Lower lobe of right lung (tissue), 2 donors: ENCODE results near the gene TMEM43. TPM values are rescaled to one million over a fixed set of nuclear protein-coding genes. Genes with fewer than 3 reads are reported as not detected.

Experiments used
- ATAC-seq, 2 donors: fragments of 200-7000 bp; cut with Tn5 transposase; one replicate each; pipeline ENCODE4 v1.9.1; 2020 to 2022; ENCODE audit warnings: mild to moderate bottlenecking in 2 of 2, moderate library complexity in 2 of 2
- DNase-seq: peaks from one replicate; pipeline ENCODE4 v3.0.0-alpha.2; 2020
- H3K27ac ChIP-seq: fragments of 200-600 bp; one replicate; pipeline ENCODE4 v1.8.0; 2022
- H3K27me3 ChIP-seq: fragments of 200-600 bp; one replicate; pipeline ENCODE4 v1.8.0; 2022; ENCODE audit warnings: low read depth
- H3K36me3 ChIP-seq: fragments of 200-600 bp; one replicate; pipeline ENCODE4 v1.8.0; 2022; ENCODE audit warnings: mild to moderate bottlenecking
- H3K4me1 ChIP-seq: fragments of 200-600 bp; one replicate; pipeline ENCODE4 v1.8.0; 2022
- H3K4me3 ChIP-seq: fragments of 200-600 bp; one replicate; pipeline ENCODE4 v1.8.0; 2022; ENCODE audit warnings: mild to moderate bottlenecking
- H3K9me3 ChIP-seq: fragments of 200-600 bp; one replicate; pipeline ENCODE4 v1.8.0; 2022
- intact Hi-C: fragments of 100-400 bp; cut with DNase I; formaldehyde crosslinking; loops from one replicate; pipeline ENCODE4 v1.11.0; 2022
- total RNA-seq: library from RNA; stranded (reverse); fragmentation: NEBNext Ultra II Directional; extraction: Animal tissue kit (Norgen Biotek cat#: 25700); gene quantifications from one replicate; pipeline ENCODE4 v1.2.1, GENCODE V29; 2021
- TF ChIP-seq, protein P1 (sequence below): fragments of 200-600 bp; IDR thresholded peaks from one replicate; pipeline ENCODE4 v1.8.0; 2022; ENCODE audit warnings: antibody characterized with exemption, mild to moderate bottlenecking
- donor health status: DM: no; HTN: yes; CAD: no; lungs with severe emphysema.

TMEM43 gene
- total RNA-seq, 1 donor from 2014 or later: 73.7 TPM

DNA sequence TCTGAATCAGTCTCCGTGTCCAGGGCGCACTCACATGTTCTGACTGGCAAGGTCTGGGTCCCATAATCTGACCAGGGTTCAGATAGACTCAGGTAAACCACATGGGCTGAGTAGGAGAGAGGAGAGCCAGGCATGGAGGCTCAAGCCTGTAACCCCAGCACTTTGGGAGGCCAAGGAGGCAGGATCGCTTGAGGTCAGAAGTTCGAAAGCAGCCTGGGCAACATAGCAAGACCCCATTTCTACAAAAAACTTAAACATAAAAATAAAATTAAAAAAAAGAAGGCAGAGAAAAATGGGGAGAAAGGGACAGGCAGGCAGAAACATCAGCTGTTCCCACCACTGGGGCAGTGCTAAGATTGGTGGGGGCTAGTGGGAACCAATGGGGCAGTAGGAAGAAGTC, 5.4 kb downstream of the TMEM43 start:
- H3K36me3 ChIP-seq: peaks cover 79% of the 10 kb centered on the region
- H3K4me3 ChIP-seq: no peak overlapping the region
- intact Hi-C loops: no loop called here
- TF ChIP-seq, protein P1, sequence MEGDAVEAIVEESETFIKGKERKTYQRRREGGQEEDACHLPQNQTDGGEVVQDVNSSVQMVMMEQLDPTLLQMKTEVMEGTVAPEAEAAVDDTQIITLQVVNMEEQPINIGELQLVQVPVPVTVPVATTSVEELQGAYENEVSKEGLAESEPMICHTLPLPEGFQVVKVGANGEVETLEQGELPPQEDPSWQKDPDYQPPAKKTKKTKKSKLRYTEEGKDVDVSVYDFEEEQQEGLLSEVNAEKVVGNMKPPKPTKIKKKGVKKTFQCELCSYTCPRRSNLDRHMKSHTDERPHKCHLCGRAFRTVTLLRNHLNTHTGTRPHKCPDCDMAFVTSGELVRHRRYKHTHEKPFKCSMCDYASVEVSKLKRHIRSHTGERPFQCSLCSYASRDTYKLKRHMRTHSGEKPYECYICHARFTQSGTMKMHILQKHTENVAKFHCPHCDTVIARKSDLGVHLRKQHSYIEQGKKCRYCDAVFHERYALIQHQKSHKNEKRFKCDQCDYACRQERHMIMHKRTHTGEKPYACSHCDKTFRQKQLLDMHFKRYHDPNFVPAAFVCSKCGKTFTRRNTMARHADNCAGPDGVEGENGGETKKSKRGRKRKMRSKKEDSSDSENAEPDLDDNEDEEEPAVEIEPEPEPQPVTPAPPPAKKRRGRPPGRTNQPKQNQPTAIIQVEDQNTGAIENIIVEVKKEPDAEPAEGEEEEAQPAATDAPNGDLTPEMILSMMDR: no peak
- H3K27ac ChIP-seq: no peak overlapping the region
- H3K27me3 ChIP-seq: no peaks in the 10 kb centered on the region
- DNase-seq (no peak), ATAC-seq (no peak)
- no peaks in the 10 kb centered on the region for H3K9me3 ChIP-seq
- H3K4me1 ChIP-seq: peaks cover 31% of the 10 kb centered on the region

DNA sequence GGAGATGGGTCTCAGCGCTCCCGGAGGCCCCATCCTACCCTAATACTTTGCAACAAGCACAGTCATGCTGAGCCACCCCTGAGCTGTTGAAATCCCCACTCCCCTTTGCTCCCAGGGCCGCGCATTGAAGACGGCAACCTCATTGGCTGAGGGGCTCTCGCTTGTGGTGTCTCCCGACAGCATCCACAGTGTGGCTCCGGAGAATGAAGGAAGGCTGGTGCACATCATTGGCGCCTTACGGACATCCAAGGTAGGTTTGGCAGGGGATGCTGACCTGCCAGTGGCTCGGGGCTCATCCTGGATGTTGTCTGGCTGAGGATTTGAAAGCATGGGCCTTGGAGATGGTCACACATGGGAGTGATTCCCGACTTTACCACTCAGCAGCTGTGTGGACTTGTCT, 5.9 kb downstream of the TMEM43 start:
- peaks cover 83% of the 10 kb centered on the region for H3K36me3 ChIP-seq
- no peak for ATAC-seq

DNA sequence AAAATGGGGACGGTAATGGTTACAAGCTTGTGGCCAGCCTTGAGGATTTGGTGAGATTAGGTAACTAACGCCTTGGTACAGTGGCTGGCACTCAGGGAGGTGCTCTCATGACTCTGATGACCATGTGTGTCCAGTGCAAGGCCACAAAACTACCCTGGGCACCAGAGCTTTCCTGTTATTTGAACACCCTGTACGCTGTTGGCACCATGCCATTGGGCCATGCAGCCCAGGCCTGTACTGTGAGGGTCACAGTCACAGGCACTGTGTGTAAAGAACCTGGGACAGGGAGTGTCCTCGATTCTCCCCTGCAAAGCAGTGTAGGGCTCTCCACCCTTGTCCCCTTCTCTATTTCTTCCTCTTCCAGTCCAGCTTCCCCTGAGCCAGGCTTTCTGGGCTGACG, 6.3 kb downstream of the TMEM43 start:
- intact Hi-C loops: no loop called here
- Histone ChIP-seq H3K27me3 (no peaks in the 10 kb centered on the region), H3K36me3 (peaks cover 88% of the 10 kb centered on the region), H3K4me1 (peaks cover 25% of the 10 kb centered on the region), H3K9me3 (no peaks in the 10 kb centered on the region), H3K4me3 (no peak overlapping the region), H3K27ac (no peak overlapping the region)
- TF ChIP-seq, protein P1: no peak
- no peak for DNase-seq
- no peak for ATAC-seq

More for the DNA sequence above, 5.9 kb downstream of the TMEM43 start:
- intact Hi-C loops: no loop called here
- Histone ChIP-seq H3K9me3 (no peaks in the 10 kb centered on the region), H3K4me3 (no peak overlapping the region), H3K27ac (no peak overlapping the region), H3K27me3 (no peaks in the 10 kb centered on the region), H3K4me1 (peaks cover 29% of the 10 kb centered on the region)
- TF ChIP-seq, protein P1: no peak
- no peak for DNase-seq

DNA sequence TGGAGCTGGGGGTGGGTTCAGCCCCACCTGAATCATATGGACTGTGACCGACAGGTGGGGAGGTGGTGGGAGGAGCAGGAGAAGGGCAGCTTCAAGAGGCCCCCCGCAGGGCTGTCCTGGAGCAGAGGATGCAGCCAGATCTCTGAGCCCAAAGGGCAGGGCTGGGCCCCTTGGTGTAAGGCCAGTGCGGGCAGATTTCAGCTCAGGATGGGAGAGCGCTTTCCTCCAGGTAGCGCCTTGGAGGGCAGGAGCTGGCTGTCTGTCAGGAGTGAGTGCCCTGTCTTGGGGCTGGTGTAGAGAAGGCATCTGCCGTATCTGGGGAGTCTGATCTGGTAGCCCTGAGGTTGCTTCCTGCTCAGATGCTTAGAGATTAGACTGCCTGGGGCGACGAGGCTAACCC, 7.3 kb downstream of the TMEM43 start:
- Histone ChIP-seq H3K36me3 (peaks cover 98% of the 10 kb centered on the region), H3K9me3 (no peaks in the 10 kb centered on the region), H3K4me3 (no peak overlapping the region), H3K4me1 (peaks cover 15% of the 10 kb centered on the region), H3K27me3 (no peaks in the 10 kb centered on the region), H3K27ac (no peak overlapping the region)
- TF ChIP-seq, protein P1: no peak
- no peak for DNase-seq
- intact Hi-C loops: no loop called here
- ATAC-seq: no peak

DNA sequence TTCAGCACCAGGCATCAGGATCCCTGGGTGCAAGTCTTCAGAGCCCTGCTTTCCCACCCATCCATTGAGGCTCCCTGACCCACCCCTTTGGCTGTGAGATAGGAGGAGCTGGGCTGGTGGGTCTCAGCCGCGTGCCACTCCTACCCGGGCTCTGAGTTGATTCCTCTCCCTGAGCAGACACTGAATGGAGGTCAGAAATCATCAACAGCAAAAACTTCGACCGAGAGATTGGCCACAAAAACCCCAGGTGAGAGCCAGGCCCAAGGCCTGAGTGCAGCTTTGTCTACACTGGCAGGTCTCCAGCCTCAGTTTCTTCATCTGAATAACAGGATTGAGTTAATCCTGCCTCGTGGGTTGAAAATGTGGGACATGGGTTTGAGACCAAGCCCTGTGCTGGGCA, 7.8 kb downstream of the TMEM43 start:
- H3K4me1 ChIP-seq: peaks cover 9% of the 10 kb centered on the region
- intact Hi-C loops: no loop called here
- no peak overlapping the region for H3K27ac ChIP-seq
- no peak overlapping the region for H3K4me3 ChIP-seq
- ATAC-seq (no peak), DNase-seq (no peak)
- no peaks in the 10 kb centered on the region for H3K27me3 ChIP-seq
- peaks cover 99% of the 10 kb centered on the region for H3K36me3 ChIP-seq
- H3K9me3 ChIP-seq: no peaks in the 10 kb centered on the region
- TF ChIP-seq, protein P1: no peak
